ENCODE results near the gene EFCAB11. TPM values are rescaled to one million over a fixed set of nuclear protein-coding genes. Genes with fewer than 3 reads are reported as not detected.

Gene EFCAB11
- total RNA-seq, 3 donors from 2014 or later = 6.0 to 10.2 (median 6.3) TPM

DNA sequence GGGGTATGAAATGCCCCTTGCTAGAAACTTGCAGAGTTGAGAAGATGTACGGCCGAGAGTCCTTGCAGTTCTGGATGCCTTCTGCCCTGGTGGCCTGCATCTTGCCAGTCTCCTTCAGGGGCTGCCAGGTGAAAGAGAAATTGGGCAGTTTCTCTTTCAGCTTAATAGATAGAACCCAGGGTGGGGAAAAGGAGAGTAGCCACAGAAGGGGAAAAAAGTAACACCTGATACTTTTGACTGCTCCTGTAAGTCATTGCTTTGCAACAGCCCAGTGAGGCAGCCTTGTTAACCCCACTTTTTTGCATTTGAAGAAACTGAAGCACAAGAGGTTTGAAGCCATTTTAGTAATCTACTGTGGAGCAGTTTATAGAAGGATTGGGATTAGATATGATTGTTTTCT is 28.8 kb upstream of the EFCAB11 start:
- TF ChIP-seq, protein P1, sequence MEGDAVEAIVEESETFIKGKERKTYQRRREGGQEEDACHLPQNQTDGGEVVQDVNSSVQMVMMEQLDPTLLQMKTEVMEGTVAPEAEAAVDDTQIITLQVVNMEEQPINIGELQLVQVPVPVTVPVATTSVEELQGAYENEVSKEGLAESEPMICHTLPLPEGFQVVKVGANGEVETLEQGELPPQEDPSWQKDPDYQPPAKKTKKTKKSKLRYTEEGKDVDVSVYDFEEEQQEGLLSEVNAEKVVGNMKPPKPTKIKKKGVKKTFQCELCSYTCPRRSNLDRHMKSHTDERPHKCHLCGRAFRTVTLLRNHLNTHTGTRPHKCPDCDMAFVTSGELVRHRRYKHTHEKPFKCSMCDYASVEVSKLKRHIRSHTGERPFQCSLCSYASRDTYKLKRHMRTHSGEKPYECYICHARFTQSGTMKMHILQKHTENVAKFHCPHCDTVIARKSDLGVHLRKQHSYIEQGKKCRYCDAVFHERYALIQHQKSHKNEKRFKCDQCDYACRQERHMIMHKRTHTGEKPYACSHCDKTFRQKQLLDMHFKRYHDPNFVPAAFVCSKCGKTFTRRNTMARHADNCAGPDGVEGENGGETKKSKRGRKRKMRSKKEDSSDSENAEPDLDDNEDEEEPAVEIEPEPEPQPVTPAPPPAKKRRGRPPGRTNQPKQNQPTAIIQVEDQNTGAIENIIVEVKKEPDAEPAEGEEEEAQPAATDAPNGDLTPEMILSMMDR (IDR thresholded peaks at IDR 0.05) = no peak
- ATAC-seq (no peak), DNase-seq (no peak)
- Histone ChIP-seq H3K4me1 (ENCODE audit: low read depth) (no peaks in the 10 kb centered on the region), H3K4me3 (no peak overlapping the region), H3K36me3 (ENCODE audit: low read depth) (no peaks in the 10 kb centered on the region), H3K9me3 (no peaks in the 10 kb centered on the region)
- intact Hi-C loops (cut with DNase I, micrococcal nuclease) = no loop called here

DNA sequence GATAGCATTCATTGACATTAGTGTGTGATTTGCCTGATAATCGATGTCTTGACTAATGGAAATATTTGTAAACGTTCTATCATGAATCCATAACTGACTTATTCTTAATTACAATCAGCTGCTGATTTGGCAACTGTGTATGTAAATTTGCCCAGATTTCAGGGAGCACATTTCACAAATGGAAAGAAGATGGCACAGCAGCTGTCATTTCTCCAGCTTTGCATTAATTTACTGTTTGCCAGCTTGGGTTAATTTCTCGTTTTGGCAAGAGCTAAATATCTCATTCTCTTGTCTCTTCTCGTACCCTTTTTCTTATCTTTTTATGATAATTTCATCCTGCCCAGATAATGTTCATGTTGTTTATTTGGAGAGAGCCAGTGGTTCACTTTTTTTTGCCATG is 24.1 kb upstream of the EFCAB11 start:
- no peak for DNase-seq
- ATAC-seq = no peak
- Histone ChIP-seq H3K4me1 (ENCODE audit: low read depth) (no peaks in the 10 kb centered on the region), H3K4me3 (no peak overlapping the region), H3K9me3 (no peaks in the 10 kb centered on the region), H3K36me3 (ENCODE audit: low read depth) (no peaks in the 10 kb centered on the region)
- TF ChIP-seq, protein P1 (IDR thresholded peaks at IDR 0.05) = no peak
- intact Hi-C loops (cut with DNase I, micrococcal nuclease) = loop anchor here in 1 of 2 donors (10.0 kb wide), 1 partner anchor 256 kb away; no protein-coding TSS in a partner anchor

DNA sequence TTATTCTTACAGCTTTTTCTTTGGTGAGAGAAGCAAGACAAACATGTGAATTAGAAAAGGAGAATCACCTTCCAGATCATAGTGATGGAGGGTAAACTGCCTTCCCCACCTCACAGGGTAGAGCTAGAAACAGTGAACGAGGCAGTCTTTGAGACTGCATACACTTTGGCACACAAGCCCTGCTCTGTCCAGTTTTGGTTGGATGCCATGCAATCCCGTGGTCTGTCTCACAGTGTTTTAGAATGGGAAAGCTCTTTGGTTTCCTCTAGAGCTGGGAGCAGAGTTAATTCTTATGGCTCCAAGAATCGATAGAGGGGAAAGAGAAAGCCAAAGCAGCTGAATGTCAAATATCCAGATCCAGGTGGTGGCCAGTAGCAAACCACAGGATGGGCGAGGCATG is 23.1 kb upstream of the EFCAB11 start:
- TF ChIP-seq, protein P1 (IDR thresholded peaks at IDR 0.05) = no peak
- intact Hi-C loops (cut with DNase I, micrococcal nuclease) = loop anchor here in 1 of 2 donors (10.0 kb wide), 1 partner anchor 257 kb away; no protein-coding TSS in a partner anchor
- H3K36me3 ChIP-seq (ENCODE audit: low read depth) = no peaks in the 10 kb centered on the region

DNA sequence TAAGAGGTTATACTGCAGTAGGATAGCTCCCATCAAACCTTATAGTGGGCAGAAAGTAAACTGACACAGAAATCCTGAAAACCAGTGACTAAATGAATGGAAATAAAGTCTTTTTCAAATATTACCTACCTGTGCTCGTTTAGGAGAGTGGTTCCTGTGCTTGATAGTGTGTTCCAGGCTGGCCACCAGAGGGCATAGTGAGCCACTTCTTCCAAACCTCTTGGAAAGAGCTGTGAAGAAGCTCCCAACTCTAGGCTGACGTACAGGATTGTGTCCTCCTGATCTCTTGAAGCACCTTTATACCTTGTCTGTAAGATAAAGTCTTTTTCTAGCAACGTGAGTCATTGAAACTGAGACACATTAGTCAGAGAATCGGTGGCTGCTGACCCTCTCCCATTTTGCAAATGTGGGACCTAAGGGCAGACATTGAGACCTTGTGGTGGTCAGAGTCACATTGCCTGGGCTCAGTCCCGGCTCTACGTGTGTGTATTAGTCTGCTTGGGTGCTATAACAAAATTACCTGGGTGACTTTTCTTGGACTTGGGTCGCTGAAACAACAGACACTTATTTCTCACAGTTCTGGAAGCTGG is 18.8 kb upstream of the EFCAB11 start:
- TF ChIP-seq, protein P1 (IDR thresholded peaks at IDR 0.05) = peak; percentile 57
- H3K4me3 ChIP-seq = no peak overlapping the region
- H3K9me3 ChIP-seq = no peaks in the 10 kb centered on the region
- no peaks in the 10 kb centered on the region for H3K36me3 ChIP-seq (ENCODE audit: low read depth)
- no peaks in the 10 kb centered on the region for H3K4me1 ChIP-seq (ENCODE audit: low read depth)
- peak; percentile 86 for ATAC-seq
- DNase-seq = peak in 2 of 3 donors; percentile 55 to 75
- intact Hi-C loops (cut with DNase I, micrococcal nuclease) = loop anchor here in 1 of 2 donors (10.0 kb wide), 1 partner anchor 261 kb away; no protein-coding TSS in a partner anchor

More for the DNA sequence above, 23.1 kb upstream of the EFCAB11 start:
- Histone ChIP-seq H3K4me1 (ENCODE audit: low read depth) (no peaks in the 10 kb centered on the region), H3K9me3 (no peaks in the 10 kb centered on the region), H3K4me3 (no peak overlapping the region)
- DNase-seq (no peak), ATAC-seq (no peak)

DNA sequence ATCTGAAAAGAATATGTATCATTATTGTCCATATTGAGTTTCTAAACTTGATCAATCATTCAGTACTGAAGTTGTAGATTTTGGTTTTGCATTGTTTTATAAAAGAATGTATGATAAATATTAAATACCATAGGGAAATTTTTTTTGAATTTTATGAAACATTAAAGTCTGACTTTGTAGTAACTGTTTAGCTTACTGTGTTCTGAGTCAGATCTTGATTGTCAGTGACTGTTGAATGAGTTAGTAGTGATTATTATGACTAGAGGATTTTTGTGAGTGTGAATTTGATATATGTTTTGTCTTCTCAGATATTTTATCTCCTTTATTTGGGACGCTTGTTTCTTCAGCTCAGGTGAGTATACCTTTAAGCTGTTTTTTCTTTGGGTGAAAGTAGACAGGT is 11.3 kb upstream of the EFCAB11 start:
- H3K4me3 ChIP-seq = no peak overlapping the region
- DNase-seq (no peak), ATAC-seq (no peak)
- TF ChIP-seq, protein P1 (IDR thresholded peaks at IDR 0.05) = no peak
- H3K4me1 ChIP-seq (ENCODE audit: low read depth) = no peaks in the 10 kb centered on the region
- intact Hi-C loops (cut with DNase I, micrococcal nuclease) = no loop called here
- H3K36me3 ChIP-seq (ENCODE audit: low read depth) = no peaks in the 10 kb centered on the region
- no peaks in the 10 kb centered on the region for H3K9me3 ChIP-seq
